ENCODE measurements around the gene EVI2B. TPM values are rescaled to one million over a fixed set of nuclear protein-coding genes. Genes with fewer than 3 reads are reported as not detected.

The EVI2B gene
- total RNA-seq, 3 donors from 2014 or later: 5.9 to 38.1 (median 10.2) TPM

DNA sequence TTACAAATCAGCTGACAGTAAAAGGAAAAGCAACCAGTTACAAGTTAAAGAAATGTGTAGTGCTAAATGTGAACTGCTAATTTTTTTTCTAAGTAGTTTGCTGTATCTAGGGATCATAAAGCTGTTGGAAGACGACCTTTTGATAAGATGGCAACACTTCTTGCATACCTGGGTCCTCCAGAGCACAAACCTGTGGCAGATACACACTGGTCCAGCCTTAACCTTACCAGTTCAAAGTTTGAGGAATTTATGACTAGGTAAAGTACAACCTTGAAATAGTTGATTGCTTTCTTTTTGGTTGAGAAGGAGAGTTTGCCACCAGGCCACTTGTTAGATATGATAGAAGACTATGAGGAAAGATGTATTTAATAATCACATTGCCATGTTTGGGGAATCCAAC is 52.3 kb downstream of the EVI2B start:
- DNase-seq (ENCODE audit: low spot score in 2 of 2): no peak
- H3K4me3 ChIP-seq: no peak overlapping the region
- H3K27ac ChIP-seq: no peak overlapping the region
- no peaks in the 10 kb centered on the region for H3K36me3 ChIP-seq
- no peaks in the 10 kb centered on the region for H3K27me3 ChIP-seq
- TF ChIP-seq POLR2AphosphoS5 (IDR thresholded peaks at IDR 0.05) (no peak), POLR2A (IDR thresholded peaks at IDR 0.05) (no peak)
- TF ChIP-seq, protein P1, sequence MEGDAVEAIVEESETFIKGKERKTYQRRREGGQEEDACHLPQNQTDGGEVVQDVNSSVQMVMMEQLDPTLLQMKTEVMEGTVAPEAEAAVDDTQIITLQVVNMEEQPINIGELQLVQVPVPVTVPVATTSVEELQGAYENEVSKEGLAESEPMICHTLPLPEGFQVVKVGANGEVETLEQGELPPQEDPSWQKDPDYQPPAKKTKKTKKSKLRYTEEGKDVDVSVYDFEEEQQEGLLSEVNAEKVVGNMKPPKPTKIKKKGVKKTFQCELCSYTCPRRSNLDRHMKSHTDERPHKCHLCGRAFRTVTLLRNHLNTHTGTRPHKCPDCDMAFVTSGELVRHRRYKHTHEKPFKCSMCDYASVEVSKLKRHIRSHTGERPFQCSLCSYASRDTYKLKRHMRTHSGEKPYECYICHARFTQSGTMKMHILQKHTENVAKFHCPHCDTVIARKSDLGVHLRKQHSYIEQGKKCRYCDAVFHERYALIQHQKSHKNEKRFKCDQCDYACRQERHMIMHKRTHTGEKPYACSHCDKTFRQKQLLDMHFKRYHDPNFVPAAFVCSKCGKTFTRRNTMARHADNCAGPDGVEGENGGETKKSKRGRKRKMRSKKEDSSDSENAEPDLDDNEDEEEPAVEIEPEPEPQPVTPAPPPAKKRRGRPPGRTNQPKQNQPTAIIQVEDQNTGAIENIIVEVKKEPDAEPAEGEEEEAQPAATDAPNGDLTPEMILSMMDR (IDR thresholded peaks at IDR 0.05): no peak
- intact Hi-C loops (cut with DNase I; ENCODE audit: low total_unique reads): no loop called here
- no peaks in the 10 kb centered on the region for H3K9me3 ChIP-seq
- no peaks in the 10 kb centered on the region for H3K4me1 ChIP-seq

DNA sequence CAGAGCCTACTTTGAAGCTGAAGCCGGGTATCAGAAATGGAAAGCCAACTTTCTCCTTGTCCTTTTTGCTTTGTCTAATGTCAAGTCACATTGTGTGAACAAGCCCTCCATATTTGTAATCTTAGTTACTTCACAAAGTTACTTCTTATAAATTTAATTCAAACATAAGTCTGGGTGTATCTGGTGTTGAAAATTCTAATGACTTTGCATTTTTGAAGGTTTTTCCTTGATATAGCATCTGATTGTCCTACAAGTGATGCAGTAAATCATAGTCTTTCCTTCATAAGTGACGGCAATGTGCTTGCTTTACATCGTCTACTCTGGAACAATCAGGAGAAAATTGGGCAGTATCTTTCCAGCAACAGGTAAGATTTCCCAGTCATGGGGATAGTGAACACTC is 53.7 kb downstream of the EVI2B start:
- H3K4me1 ChIP-seq: no peaks in the 10 kb centered on the region
- H3K27me3 ChIP-seq: no peaks in the 10 kb centered on the region
- no peaks in the 10 kb centered on the region for H3K9me3 ChIP-seq
- no peak overlapping the region for H3K27ac ChIP-seq
- TF ChIP-seq, protein P1 (IDR thresholded peaks at IDR 0.05): no peak
- TF ChIP-seq POLR2A (IDR thresholded peaks at IDR 0.05): no peak
- no peak for DNase-seq (ENCODE audit: low spot score in 2 of 2)
- no peaks in the 10 kb centered on the region for H3K36me3 ChIP-seq
- H3K4me3 ChIP-seq: no peak overlapping the region
- intact Hi-C loops (cut with DNase I; ENCODE audit: low total_unique reads): no loop called here

DNA sequence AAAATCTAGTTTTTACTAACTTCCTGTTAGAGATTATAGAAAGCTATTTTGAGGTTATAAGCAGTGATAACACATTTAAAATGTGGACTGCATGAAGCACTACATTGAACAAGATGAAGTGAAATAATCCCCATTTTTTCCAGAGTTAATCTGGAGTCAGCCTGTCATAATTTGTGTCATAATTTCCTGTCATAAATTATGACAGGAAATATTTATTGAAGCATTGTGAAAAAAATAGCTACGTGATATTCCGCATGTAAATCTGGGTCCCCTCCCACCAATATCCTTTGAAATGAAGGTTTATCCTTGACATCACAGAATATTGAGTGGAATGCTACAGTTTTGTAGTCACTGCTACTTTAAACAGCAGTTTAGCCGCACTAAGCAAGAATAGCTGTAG is 56.9 kb downstream of the EVI2B start:
- Histone ChIP-seq H3K27me3 (no peaks in the 10 kb centered on the region), H3K36me3 (peaks cover 4% of the 10 kb centered on the region), H3K4me3 (no peak overlapping the region), H3K9me3 (no peaks in the 10 kb centered on the region), H3K4me1 (no peaks in the 10 kb centered on the region), H3K27ac (no peak overlapping the region)
- TF ChIP-seq POLR2AphosphoS5 (IDR thresholded peaks at IDR 0.05) (no peak), POLR2A (IDR thresholded peaks at IDR 0.05) (no peak)
- TF ChIP-seq, protein P1 (IDR thresholded peaks at IDR 0.05): no peak
- DNase-seq (ENCODE audit: low spot score in 2 of 2): no peak
- intact Hi-C loops (cut with DNase I; ENCODE audit: low total_unique reads): no loop called here

DNA sequence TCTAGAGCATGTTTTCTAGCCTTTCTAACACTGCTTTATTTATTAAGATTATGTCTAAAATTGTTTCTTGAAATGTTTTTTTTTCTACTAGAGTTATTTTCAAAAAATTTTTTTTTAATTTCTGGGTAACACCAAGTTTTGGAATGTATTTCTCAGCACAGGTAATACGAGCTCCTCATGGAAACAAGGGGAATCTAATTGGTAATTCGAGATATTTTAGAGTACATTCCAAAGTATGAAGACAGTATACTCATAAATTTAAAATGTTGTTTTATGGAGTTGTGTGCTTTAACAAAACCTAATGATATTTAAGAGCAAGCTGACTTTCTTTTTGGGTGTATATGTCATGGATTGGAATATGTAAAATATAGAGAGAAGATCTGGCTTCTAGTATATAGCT is 59.2 kb downstream of the EVI2B start:
- H3K9me3 ChIP-seq: no peaks in the 10 kb centered on the region
- H3K36me3 ChIP-seq: peaks cover 4% of the 10 kb centered on the region
- no peaks in the 10 kb centered on the region for H3K27me3 ChIP-seq
- intact Hi-C loops (cut with DNase I; ENCODE audit: low total_unique reads): no loop called here
- no peak for TF ChIP-seq POLR2A (IDR thresholded peaks at IDR 0.05)
- no peak for TF ChIP-seq POLR2AphosphoS5 (IDR thresholded peaks at IDR 0.05)
- TF ChIP-seq, protein P1 (IDR thresholded peaks at IDR 0.05): no peak
- no peaks in the 10 kb centered on the region for H3K4me1 ChIP-seq
- no peak overlapping the region for H3K4me3 ChIP-seq
- no peak overlapping the region for H3K27ac ChIP-seq
- no peak for DNase-seq (ENCODE audit: low spot score in 2 of 2)

Other genes with a start within 250 kb of the EVI2B start
- 100 to 1,000 TPM in 1 of 3 donors, 10 to 100 TPM in 2; 61.6 to 129 (median 97.7) TPM for gene NF1, start 219.1 kb downstream of the EVI2B start, total RNA-seq
- gene OMG, start 16.8 kb downstream of the EVI2B start, total RNA-seq: under 1 TPM in 1 of 3 donors, not detected in 2; 0.96 TPM
- gene EVI2A, start 7.6 kb upstream of the EVI2B start, total RNA-seq: 10 to 100 TPM in 1 of 3 donors, 1 to 10 TPM in 2; 4.3 to 34.2 (median 8.8) TPM
- 10 to 100 TPM in 2 of 3 donors, 1 to 10 TPM in 1; 1.9 to 18.7 (median 11.8) TPM for gene RAB11FIP4, start 77.6 kb upstream of the EVI2B start, total RNA-seq